Measurements from ENCODE around the gene ME3. TPM values are rescaled to one million over a fixed set of nuclear protein-coding genes. Genes with fewer than 3 reads are reported as not detected.

ME3 gene
- total and polyA plus RNA-seq, 4 donors: 7.4 to 38.7 (median 21.2) TPM

- Histone ChIP-seq H3K9me3 (ENCODE audit: control insufficient read depth in 4 of 4, insufficient read depth in 3 of 4, low read length in 3 of 4) (no peaks in the 10 kb centered on the region), H3K4me1 (ENCODE audit: control insufficient read depth in 5 of 5, insufficient read depth in 5 of 5, low read length in 5 of 5) (no peaks in the 10 kb centered on the region), H3K27ac (ENCODE audit: low read depth in 1 of 2, low read length in 1 of 2) (no peak overlapping the region), H3K9ac (ENCODE audit: insufficient read depth in 1 of 2, low read length in 2 of 2) (no peak overlapping the region), H3K27me3 (ENCODE audit: control insufficient read depth in 3 of 3, insufficient read depth in 3 of 3, low read length in 2 of 3) (no peaks in the 10 kb centered on the region), H3K4me3 (no peak overlapping the region), H3K36me3 (ENCODE audit: control insufficient read depth in 4 of 4, insufficient read depth in 4 of 4, low read length in 4 of 4) (peaks cover 0 to 11% (median 9%) of the 10 kb centered on the region in 4 donors)
- WGBS, 2 donors: 0 to 1% methylated on average over 1 of the region's 1 CpG
- no peak for TF ChIP-seq CTCF (IDR thresholded peaks at IDR 0.05; ENCODE audit: control extremely low read depth, extremely low read depth)
- ATAC-seq (ENCODE audit: insufficient read depth, low FRiP score): no peak
- DNase-seq: no peak
Observed at GRCh38 chr11:86443415-86443814, 229.0 kb downstream of the ME3 start.

GRCh38 chr11:86442827-86443226, 229.6 kb downstream of the ME3 start:
- TF ChIP-seq CTCF (IDR thresholded peaks at IDR 0.05; ENCODE audit: control extremely low read depth, extremely low read depth): no peak
- Histone ChIP-seq H3K36me3 (ENCODE audit: control insufficient read depth in 4 of 4, insufficient read depth in 4 of 4, low read length in 4 of 4) (peaks cover 0 to 11% (median 9%) of the 10 kb centered on the region in 4 donors), H3K4me3 (no peak overlapping the region), H3K27ac (ENCODE audit: low read depth in 1 of 2, low read length in 1 of 2) (no peak overlapping the region), H3K9me3 (ENCODE audit: control insufficient read depth in 4 of 4, insufficient read depth in 3 of 4, low read length in 3 of 4) (no peaks in the 10 kb centered on the region), H3K9ac (ENCODE audit: insufficient read depth in 1 of 2, low read length in 2 of 2) (no peak overlapping the region), H3K4me1 (ENCODE audit: control insufficient read depth in 5 of 5, insufficient read depth in 5 of 5, low read length in 5 of 5) (no peaks in the 10 kb centered on the region), H3K27me3 (ENCODE audit: control insufficient read depth in 3 of 3, insufficient read depth in 3 of 3, low read length in 2 of 3) (no peaks in the 10 kb centered on the region)
- ATAC-seq (ENCODE audit: insufficient read depth, low FRiP score) (no peak), DNase-seq (no peak)
- WGBS, 2 donors: 91% methylated on average over 5 of the region's 5 CpGs

- ATAC-seq (ENCODE audit: insufficient read depth, low FRiP score) (no peak), DNase-seq (no peak)
- no peaks in the 10 kb centered on the region for H3K4me1 ChIP-seq (ENCODE audit: control insufficient read depth in 5 of 5, insufficient read depth in 5 of 5, low read length in 5 of 5)
- H3K27ac ChIP-seq (ENCODE audit: low read depth in 1 of 2, low read length in 1 of 2): no peak overlapping the region
- 91% methylated on average over 2 of the region's 2 CpGs for WGBS, 2 donors
- no peak overlapping the region for H3K9ac ChIP-seq (ENCODE audit: insufficient read depth in 1 of 2, low read length in 2 of 2)
- peaks cover 0 to 11% (median 9%) of the 10 kb centered on the region in 4 donors for H3K36me3 ChIP-seq (ENCODE audit: control insufficient read depth in 4 of 4, insufficient read depth in 4 of 4, low read length in 4 of 4)
- H3K4me3 ChIP-seq: no peak overlapping the region
- H3K27me3 ChIP-seq (ENCODE audit: control insufficient read depth in 3 of 3, insufficient read depth in 3 of 3, low read length in 2 of 3): no peaks in the 10 kb centered on the region
- no peaks in the 10 kb centered on the region for H3K9me3 ChIP-seq (ENCODE audit: control insufficient read depth in 4 of 4, insufficient read depth in 3 of 4, low read length in 3 of 4)
- no peak for TF ChIP-seq CTCF (IDR thresholded peaks at IDR 0.05; ENCODE audit: control extremely low read depth, extremely low read depth)
Observed at GRCh38 chr11:86442420-86442819, 230.0 kb downstream of the ME3 start.

GRCh38 chr11:86440843-86441242, 231.6 kb downstream of the ME3 start:
- no peaks in the 10 kb centered on the region for H3K27me3 ChIP-seq (ENCODE audit: control insufficient read depth in 3 of 3, insufficient read depth in 3 of 3, low read length in 2 of 3)
- no peak for DNase-seq
- peaks cover 0 to 10% (median 9%) of the 10 kb centered on the region in 4 donors for H3K36me3 ChIP-seq (ENCODE audit: control insufficient read depth in 4 of 4, insufficient read depth in 4 of 4, low read length in 4 of 4)
- H3K4me3 ChIP-seq: no peak overlapping the region
- peaks cover 0 to under 1% (median 0%) of the 10 kb centered on the region in 4 donors for H3K9me3 ChIP-seq (ENCODE audit: control insufficient read depth in 4 of 4, insufficient read depth in 3 of 4, low read length in 3 of 4)
- TF ChIP-seq CTCF (IDR thresholded peaks at IDR 0.05; ENCODE audit: control extremely low read depth, extremely low read depth): no peak
- 83 to 95% methylated on average over 2 of the region's 2 CpGs for WGBS, 2 donors
- no peak for ATAC-seq (ENCODE audit: insufficient read depth, low FRiP score)
- no peak overlapping the region for H3K9ac ChIP-seq (ENCODE audit: insufficient read depth in 1 of 2, low read length in 2 of 2)
- H3K27ac ChIP-seq (ENCODE audit: low read depth in 1 of 2, low read length in 1 of 2): no peak overlapping the region
- no peaks in the 10 kb centered on the region for H3K4me1 ChIP-seq (ENCODE audit: control insufficient read depth in 5 of 5, insufficient read depth in 5 of 5, low read length in 5 of 5)
